Activated CD4-positive, alpha-beta T cell treated with anti-CD3 and anti-CD28 coated beads, Interleukin-2, amount 10 ng/mL, durations not matched to agents 24 days and 14 days (primary cell): ENCODE measurements around the gene FUT8. TPM values are rescaled to one million over a fixed set of nuclear protein-coding genes. Genes with fewer than 3 reads are reported as not detected.

Source experiments
- DNase-seq: peaks from one replicate; pipeline ENCODE4 v3.0.0; 2022
- H3K27ac Mint-ChIP-seq: one replicate; pipeline ENCODE4 v1.8.0; 2022; ENCODE audit warnings: mild to moderate bottlenecking, mixed read lengths
- H3K27me3 Mint-ChIP-seq: one replicate; pipeline ENCODE4 v1.8.0; 2022; ENCODE audit warnings: mixed read lengths
- H3K36me3 Mint-ChIP-seq: one replicate; pipeline ENCODE4 v1.8.0; 2022; ENCODE audit warnings: low read depth, mild to moderate bottlenecking, mixed read lengths
- H3K4me1 Mint-ChIP-seq: one replicate; pipeline ENCODE4 v1.8.0; 2021; ENCODE audit warnings: mixed read lengths
- H3K4me3 Mint-ChIP-seq: one replicate; pipeline ENCODE4 v1.8.0; 2022; ENCODE audit warnings: mild to moderate bottlenecking, moderate library complexity, mixed read lengths
- H3K9me3 Mint-ChIP-seq: one replicate; pipeline ENCODE4 v1.8.0; 2021; ENCODE audit warnings: mixed read lengths
- intact Hi-C: fragments of 100-400 bp; cut with micrococcal nuclease; formaldehyde crosslinking; loops from one replicate; pipeline ENCODE4 v1.15.1; 2023
- total RNA-seq: library from RNA; stranded (reverse); gene quantifications from 2 replicates; pipeline ENCODE4 v1.2.3, GENCODE V29; 2022

Gene FUT8
- total RNA-seq, 1 donor from 2014 or later: 137 TPM

DNA sequence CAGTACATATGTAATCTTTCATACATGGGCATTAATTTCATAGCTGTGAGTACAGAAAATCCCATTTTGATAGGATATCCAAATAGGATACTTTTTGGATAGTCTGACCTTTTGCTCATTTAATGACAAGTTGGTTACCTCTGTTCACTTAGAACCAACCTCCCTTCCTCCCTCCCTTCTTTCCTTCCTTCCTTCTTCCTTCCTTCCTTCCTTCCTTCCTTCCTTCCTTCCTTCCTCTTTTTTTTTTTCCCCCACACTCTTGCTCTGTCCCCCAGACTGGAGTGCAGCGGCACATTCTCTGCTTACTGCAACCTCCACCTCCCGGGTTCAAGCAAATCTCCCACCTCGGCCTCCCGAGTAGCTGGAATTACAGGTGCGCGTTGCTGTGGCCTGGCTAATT, 162.9 kb downstream of the FUT8 start:
- Mint-ChIP-seq H3K4me3 (no peak overlapping the region), H3K4me1 (peaks cover 14% of the 10 kb centered on the region), H3K27me3 (no peaks in the 10 kb centered on the region), H3K36me3 (peaks cover 30% of the 10 kb centered on the region), H3K9me3 (no peaks in the 10 kb centered on the region), H3K27ac (no peak overlapping the region)
- intact Hi-C loops: no loop called here
- no peak for DNase-seq

DNA sequence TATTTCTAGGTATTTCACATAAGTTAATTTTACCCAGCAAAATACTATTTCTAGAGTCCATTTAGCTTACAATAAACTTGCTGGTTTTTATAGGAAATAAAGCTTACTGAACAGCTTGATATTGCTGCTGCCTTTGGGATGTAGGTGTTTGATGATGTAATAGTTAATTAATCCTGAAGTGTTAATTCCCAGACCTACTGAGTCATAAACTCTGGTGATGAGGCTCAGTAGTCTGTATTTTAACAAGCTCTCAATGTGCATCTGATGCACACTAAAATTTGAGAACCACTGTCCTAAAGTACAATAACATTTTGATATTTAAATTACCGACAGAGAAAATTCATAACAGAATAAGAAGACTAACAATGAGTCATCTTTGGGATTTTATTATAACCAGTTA, 168.4 kb downstream of the FUT8 start:
- Mint-ChIP-seq H3K4me1 (peaks cover 10% of the 10 kb centered on the region), H3K27me3 (no peaks in the 10 kb centered on the region), H3K36me3 (peaks cover 12% of the 10 kb centered on the region), H3K4me3 (no peak overlapping the region), H3K9me3 (no peaks in the 10 kb centered on the region), H3K27ac (no peak overlapping the region)
- no peak for DNase-seq
- intact Hi-C loops: no loop called here

DNA sequence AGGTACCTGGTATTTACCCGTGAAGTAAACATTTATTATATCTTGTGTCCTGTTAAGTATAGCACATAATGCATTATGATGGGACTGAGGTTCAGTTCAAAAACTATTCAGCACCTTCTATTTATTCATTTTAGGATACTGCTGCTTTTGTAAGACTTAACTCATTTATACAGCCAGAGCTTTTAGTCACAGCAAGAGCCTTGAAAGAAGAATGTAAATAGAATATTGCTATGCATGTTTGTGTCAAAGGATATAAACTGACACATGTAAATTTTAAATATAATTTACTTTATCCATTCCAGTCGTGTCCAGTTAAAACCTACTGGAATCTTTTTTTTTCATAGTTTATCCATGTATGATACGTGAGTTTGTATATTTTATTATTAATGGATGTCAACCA, 168.8 kb downstream of the FUT8 start:
- Mint-ChIP-seq H3K4me3 (no peak overlapping the region), H3K27me3 (no peaks in the 10 kb centered on the region), H3K9me3 (no peaks in the 10 kb centered on the region), H3K4me1 (peaks cover 10% of the 10 kb centered on the region), H3K27ac (no peak overlapping the region), H3K36me3 (peaks cover 10% of the 10 kb centered on the region)
- intact Hi-C loops: no loop called here
- DNase-seq: no peak

DNA sequence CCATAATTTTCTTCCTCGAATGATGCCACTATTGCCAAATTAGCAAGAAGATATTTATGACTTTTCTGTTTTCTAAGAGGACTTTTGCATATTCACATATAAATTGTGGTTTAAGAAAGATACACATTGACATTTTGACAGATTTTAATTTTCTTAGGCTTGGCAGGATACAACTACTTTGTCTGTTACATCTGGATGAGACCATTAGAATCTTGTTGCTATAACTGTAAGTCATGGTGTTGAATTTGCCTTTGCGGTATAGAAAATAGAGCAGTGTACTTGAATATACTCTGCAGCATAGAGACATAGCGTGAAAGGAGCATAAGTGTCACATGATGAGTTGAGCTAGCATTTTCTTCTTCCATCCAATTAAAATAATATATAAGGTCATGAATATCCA, 169.3 kb downstream of the FUT8 start:
- Mint-ChIP-seq H3K27me3 (no peaks in the 10 kb centered on the region), H3K4me1 (peaks cover 10% of the 10 kb centered on the region), H3K27ac (no peak overlapping the region), H3K4me3 (no peak overlapping the region), H3K9me3 (no peaks in the 10 kb centered on the region), H3K36me3 (peaks cover 10% of the 10 kb centered on the region)
- intact Hi-C loops: no loop called here
- no peak for DNase-seq

DNA sequence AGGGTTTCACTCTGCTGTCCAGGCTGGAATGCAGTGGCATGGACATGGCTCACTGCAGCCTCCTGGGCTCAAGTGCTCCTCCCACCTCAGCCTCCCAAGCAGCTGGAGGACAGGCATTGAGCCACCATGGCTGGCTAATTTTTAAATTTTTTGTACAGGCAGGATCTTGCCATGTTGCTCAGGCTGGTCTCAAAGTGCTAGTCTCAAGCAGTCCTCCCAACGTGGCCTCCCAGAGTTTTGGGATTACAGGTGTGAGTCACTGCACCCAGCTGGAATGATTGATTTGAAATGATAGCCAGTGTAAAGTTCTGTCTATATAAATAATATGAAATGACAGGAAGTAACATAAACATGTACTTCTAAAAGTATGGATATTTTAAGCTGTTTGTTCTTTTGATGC, 172.7 kb downstream of the FUT8 start:
- peaks cover 16% of the 10 kb centered on the region for H3K4me1 Mint-ChIP-seq
- no peak for DNase-seq
- H3K4me3 Mint-ChIP-seq: no peak overlapping the region
- H3K36me3 Mint-ChIP-seq: peaks cover 16% of the 10 kb centered on the region
- H3K9me3 Mint-ChIP-seq: no peaks in the 10 kb centered on the region
- intact Hi-C loops: no loop called here
- no peak overlapping the region for H3K27ac Mint-ChIP-seq
- no peaks in the 10 kb centered on the region for H3K27me3 Mint-ChIP-seq

DNA sequence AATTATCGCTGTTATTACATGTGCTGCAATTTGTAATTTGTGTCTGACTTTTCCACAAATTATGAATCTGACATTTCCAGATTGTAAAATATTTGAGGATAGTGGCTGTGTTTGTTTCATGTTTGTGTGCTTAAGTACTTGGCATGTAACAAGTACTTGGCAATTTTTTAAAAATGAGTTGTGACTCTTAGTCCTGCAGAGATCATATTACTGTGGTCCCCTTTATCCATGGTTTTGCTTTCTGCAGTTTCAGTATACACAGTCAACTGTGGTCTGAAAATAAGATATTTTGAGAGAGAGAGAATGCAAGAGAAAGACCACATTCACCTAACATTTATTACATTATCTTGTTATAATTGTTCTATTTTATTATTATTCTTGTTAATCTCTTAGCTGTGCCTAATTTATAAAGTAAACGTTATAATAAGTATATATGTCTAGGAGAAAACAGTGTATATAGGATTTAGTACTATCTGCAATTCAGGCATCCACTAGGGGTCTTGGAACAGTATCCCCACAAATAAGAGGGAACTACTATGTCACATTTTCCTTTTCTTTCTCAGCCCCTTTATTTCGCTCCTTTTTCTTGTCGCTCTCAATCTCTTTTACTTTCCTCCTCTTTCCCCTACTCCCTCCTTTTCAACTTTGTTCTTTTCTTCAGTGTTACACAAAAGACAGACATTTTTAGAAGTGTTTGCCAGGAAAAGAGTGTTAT, 176.1 kb downstream of the FUT8 start:
- Mint-ChIP-seq H3K9me3 (no peaks in the 10 kb centered on the region), H3K4me1 (peaks cover 15% of the 10 kb centered on the region), H3K27ac (no peak overlapping the region), H3K27me3 (no peaks in the 10 kb centered on the region), H3K4me3 (no peak overlapping the region), H3K36me3 (peaks cover 17% of the 10 kb centered on the region)
- intact Hi-C loops: no loop called here
- DNase-seq: no peak

DNA sequence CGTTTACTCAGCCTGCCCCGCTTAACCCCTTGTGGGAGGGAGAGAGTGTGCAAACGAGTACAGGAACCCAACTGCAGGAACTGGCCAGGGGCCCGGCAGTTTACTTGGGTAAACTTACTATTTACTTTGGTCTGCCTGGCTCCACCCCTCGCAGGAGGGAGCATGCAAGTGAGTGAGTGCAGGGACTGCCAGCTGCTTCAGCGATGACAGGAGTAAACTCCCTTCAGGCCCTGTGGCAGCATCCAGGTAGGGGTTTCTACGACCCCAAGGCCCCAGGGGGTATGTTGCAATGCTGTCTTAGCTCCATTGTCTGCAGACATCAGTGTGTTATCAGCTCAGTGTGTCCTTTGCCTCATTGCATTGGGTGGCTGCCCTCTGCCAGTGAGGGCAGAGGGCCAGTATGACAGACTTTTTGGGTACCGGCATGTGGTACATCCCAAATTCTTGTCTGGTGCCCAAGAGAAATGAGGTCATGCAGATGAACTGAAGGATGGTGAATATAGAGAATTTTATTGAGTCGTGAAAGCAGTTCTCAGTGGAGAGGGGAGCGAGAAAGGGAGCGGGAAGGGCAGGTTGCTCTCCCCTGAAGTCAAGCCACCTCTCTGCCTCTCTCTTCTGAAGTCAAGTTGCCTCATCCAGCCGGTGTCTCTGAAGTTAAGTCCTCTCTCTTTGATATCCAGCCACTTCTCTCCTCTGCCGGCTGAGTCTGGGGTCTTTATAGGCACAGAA, 181.8 kb downstream of the FUT8 start:
- peaks cover 12% of the 10 kb centered on the region for H3K36me3 Mint-ChIP-seq
- intact Hi-C loops: no loop called here

DNA sequence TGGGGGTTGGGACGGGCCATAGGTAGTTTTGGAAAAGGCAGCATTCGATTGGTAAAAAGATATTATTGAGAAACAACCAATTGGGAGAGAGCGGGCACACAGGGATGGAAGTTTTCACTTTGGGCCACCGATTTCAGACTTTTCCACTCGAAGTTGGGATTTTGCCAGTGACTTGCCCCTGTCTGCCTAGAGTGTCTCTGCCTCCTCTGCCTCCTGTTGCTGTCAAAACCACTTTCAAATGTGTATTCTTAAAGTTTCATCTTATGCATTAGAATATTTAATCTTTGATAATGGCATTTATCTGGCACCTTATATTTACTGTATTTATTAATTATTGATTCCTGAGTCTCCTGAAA, 182.3 kb downstream of the FUT8 start:
- no peak for DNase-seq
- peaks cover 9% of the 10 kb centered on the region for H3K36me3 Mint-ChIP-seq
- H3K27me3 Mint-ChIP-seq: no peaks in the 10 kb centered on the region
- peaks cover 6% of the 10 kb centered on the region for H3K4me1 Mint-ChIP-seq
- H3K4me3 Mint-ChIP-seq: no peak overlapping the region
- no peak overlapping the region for H3K27ac Mint-ChIP-seq
- H3K9me3 Mint-ChIP-seq: no peaks in the 10 kb centered on the region
- intact Hi-C loops: no loop called here

More for the DNA sequence above, 181.8 kb downstream of the FUT8 start:
- no peak for DNase-seq
- no peak overlapping the region for H3K4me3 Mint-ChIP-seq
- no peaks in the 10 kb centered on the region for H3K9me3 Mint-ChIP-seq
- H3K27me3 Mint-ChIP-seq: no peaks in the 10 kb centered on the region
- H3K4me1 Mint-ChIP-seq: peaks cover 6% of the 10 kb centered on the region
- H3K27ac Mint-ChIP-seq: no peak overlapping the region

DNA sequence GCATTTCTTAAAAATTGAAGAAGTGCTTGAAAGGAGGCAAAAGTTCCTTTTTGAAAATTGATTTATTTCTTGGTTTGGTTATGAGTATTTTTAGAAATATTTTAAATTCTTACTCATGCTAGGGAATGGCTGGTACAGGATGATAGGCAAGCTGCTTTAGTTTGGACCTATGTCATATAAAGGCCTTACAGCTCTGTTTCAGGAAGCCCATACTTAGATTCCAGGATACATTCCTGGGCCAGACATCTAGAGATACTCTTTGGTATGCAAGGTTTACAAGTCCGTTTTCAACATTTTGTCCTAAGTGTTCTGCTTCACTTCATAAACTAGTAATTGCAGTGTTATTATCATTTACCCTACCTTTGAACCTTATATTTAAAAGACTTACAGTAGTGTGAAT, 186.8 kb downstream of the FUT8 start:
- intact Hi-C loops: no loop called here

DNA sequence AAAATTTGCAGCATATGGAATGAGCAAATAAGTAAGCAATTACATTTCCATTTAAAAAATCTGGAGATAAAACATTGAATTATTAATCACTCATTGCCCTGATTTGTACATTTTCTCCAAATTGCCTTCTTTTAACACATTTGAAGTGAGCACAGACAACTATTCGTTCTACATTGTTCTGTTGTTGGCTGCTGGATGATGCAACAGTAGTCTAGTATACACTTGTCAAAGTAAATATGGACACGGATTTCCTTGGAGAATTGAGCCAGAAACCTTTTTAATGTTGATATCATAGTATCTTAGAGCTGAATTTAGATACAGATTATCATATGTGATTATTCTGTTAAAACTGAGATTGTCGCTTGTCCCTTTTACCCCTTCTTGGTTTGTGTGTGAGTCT, 188.2 kb downstream of the FUT8 start:
- Mint-ChIP-seq H3K9me3 (no peaks in the 10 kb centered on the region), H3K36me3 (peaks cover 7% of the 10 kb centered on the region), H3K4me1 (peaks cover 2% of the 10 kb centered on the region), H3K27me3 (no peaks in the 10 kb centered on the region), H3K4me3 (no peak overlapping the region), H3K27ac (no peak overlapping the region)
- DNase-seq: no peak
- intact Hi-C loops: no loop called here

More for the DNA sequence above, 186.8 kb downstream of the FUT8 start:
- Mint-ChIP-seq H3K4me1 (peaks cover 2% of the 10 kb centered on the region), H3K27ac (no peak overlapping the region), H3K36me3 (peaks cover 7% of the 10 kb centered on the region), H3K4me3 (no peak overlapping the region), H3K27me3 (no peaks in the 10 kb centered on the region), H3K9me3 (no peaks in the 10 kb centered on the region)
- DNase-seq: no peak

DNA sequence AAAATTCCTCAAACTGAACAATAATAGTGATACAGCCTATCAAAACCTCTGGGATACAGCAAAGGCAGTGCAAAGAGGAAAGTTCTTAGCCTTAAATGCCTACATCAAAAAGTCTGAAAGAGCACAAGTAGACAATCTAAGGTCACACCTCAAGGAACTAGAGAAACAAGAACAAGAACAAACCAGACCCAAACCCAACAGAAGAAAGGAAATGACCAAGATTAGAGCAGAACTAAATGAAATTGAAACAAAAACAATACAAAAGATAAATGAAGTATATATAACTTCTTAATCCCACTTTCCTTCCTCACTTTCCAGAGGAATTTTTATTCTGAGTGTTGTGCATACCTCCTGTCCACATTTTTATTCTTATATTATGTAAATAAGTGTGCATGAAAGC, 192.0 kb downstream of the FUT8 start:
- DNase-seq: no peak
- H3K9me3 Mint-ChIP-seq: no peaks in the 10 kb centered on the region
- peaks cover 4% of the 10 kb centered on the region for H3K4me1 Mint-ChIP-seq
- H3K4me3 Mint-ChIP-seq: no peak overlapping the region
- H3K27ac Mint-ChIP-seq: no peak overlapping the region
- H3K36me3 Mint-ChIP-seq: peaks cover 7% of the 10 kb centered on the region
- intact Hi-C loops: no loop called here
- H3K27me3 Mint-ChIP-seq: no peaks in the 10 kb centered on the region

DNA sequence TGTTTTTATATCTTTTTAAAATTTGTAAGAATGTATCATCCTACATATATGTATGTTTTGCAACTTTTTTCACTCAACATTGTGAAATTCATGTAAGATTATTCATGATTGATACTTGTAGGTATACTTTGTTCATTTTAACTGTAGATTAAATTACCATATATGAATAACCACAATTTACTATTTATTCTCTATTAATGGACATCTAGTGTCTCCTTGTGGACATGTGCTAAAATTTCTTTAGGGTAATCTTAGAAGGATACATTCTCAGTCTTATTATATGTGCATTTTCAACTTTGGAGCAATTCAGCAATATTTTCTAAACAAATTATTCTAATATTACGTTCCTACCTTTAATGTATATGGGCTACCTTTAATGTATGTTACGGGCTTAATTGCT, 192.4 kb downstream of the FUT8 start:
- H3K36me3 Mint-ChIP-seq: peaks cover 8% of the 10 kb centered on the region
- intact Hi-C loops: no loop called here
- no peak for DNase-seq
- no peaks in the 10 kb centered on the region for H3K27me3 Mint-ChIP-seq
- no peaks in the 10 kb centered on the region for H3K9me3 Mint-ChIP-seq
- peaks cover 4% of the 10 kb centered on the region for H3K4me1 Mint-ChIP-seq
- no peak overlapping the region for H3K4me3 Mint-ChIP-seq
- H3K27ac Mint-ChIP-seq: no peak overlapping the region

DNA sequence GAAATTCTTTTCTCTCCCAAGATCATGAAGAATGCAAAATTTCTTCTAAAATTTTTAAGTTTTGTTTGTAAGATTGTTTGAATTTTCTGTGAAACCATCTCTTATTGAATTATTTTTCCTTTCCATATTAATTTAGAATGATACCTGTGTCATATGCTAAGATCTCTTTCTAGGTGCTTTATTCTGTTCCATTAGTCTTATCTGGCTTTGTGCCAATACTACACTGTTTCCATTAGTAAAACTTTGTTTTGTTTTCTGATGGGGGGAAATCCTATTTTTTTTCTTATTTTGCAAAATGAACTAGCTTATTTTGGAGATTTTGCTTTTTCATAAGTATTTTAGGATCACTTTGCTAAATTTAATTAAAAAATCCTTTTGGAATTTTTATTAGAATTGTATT, 193.9 kb downstream of the FUT8 start:
- intact Hi-C loops: no loop called here
- H3K4me3 Mint-ChIP-seq: no peak overlapping the region

DNA sequence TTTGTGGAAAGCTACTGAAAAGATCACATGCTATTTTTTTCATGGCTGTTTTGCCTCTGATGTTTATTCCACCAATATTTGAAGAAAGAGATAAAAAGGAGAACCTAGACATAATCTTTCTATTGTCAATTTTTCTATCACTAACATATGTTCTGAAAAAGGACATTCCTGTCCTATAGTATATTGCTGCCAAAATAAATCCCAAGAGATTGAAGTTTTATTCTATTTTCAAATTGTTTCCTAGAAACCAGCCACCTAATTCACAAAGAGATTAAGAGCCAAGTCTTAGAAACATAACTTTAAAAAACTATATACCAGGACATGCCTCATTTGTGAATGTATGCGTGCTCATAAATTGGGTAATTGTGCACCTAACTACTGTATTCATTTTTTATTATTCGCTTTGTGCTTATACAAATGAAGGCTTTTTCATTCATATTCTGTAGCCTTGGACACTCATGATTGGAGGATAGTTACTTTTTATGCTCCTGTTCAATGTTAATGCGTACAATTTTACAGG, 200.7 kb downstream of the FUT8 start:
- H3K36me3 Mint-ChIP-seq: peaks cover 37% of the 10 kb centered on the region
- no peaks in the 10 kb centered on the region for H3K27me3 Mint-ChIP-seq
- peaks cover 4% of the 10 kb centered on the region for H3K4me1 Mint-ChIP-seq
- no peak overlapping the region for H3K4me3 Mint-ChIP-seq
- no peaks in the 10 kb centered on the region for H3K9me3 Mint-ChIP-seq
- DNase-seq: no peak
- intact Hi-C loops: no loop called here
- no peak overlapping the region for H3K27ac Mint-ChIP-seq

More for the DNA sequence above, 193.9 kb downstream of the FUT8 start:
- Mint-ChIP-seq H3K9me3 (no peaks in the 10 kb centered on the region), H3K4me1 (peaks cover 3% of the 10 kb centered on the region), H3K27me3 (no peaks in the 10 kb centered on the region), H3K27ac (no peak overlapping the region), H3K36me3 (peaks cover 7% of the 10 kb centered on the region)
- DNase-seq: no peak
